Fibroblast of pulmonary artery (primary cell): Measurements from ENCODE around the gene VWF.
A peak's percentile ranks its signal among the peaks of the same experiment; 100 is the strongest.

Experiments
- DNase-seq: peaks from one replicate; pipeline ENCODE4 v3.0.0-alpha.2; 2010; ENCODE audit warnings: low read depth
- H3K4me3 ChIP-seq: replicated peaks from 2 replicates; pipeline ENCODE4 v1.5.1; 2011; ENCODE audit warnings: low read depth, mild to moderate bottlenecking, control low read depth, low read length, moderate library complexity
- CTCF ChIP-seq: IDR thresholded peaks from 2 replicates; pipeline ENCODE4 v1.5.1; 2011; ENCODE audit warnings: mild to moderate bottlenecking, control low read depth, low read length, inconsistent platforms; ENCODE audit errors: missing control alignments

VWF gene

GRCh38 chr12:5997260-5997659 is 127.2 kb downstream of the VWF start:
- no peak for TF ChIP-seq CTCF
- H3K4me3 ChIP-seq, result no peak overlapping the region
- DNase-seq, result no peak

- DNase-seq, result no peak
- TF ChIP-seq CTCF, result no peak
- no peak overlapping the region for H3K4me3 ChIP-seq
Measured at GRCh38 chr12:5996459-5996858, 128.0 kb downstream of the VWF start.

GRCh38 chr12:5989621-5990020 is 134.8 kb downstream of the VWF start:
- H3K4me3 ChIP-seq, result no peak overlapping the region
- no peak for DNase-seq
- TF ChIP-seq CTCF, result no peak

GRCh38 chr12:5988659-5989116 is 135.8 kb downstream of the VWF start:
- H3K4me3 ChIP-seq, result no peak overlapping the region
- DNase-seq, result peak; percentile 82
- TF ChIP-seq CTCF, result peak; percentile 96

GRCh38 chr12:5988088-5988487 is 136.4 kb downstream of the VWF start:
- no peak overlapping the region for H3K4me3 ChIP-seq
- TF ChIP-seq CTCF, result no peak
- DNase-seq, result no peak

- H3K4me3 ChIP-seq, result no peak overlapping the region
- DNase-seq, result no peak
- TF ChIP-seq CTCF, result no peak
Measured at GRCh38 chr12:5987573-5987972, 136.9 kb downstream of the VWF start.

- H3K4me3 ChIP-seq, result no peak overlapping the region
- DNase-seq, result no peak
- no peak for TF ChIP-seq CTCF
Measured at GRCh38 chr12:5985471-5985870, 139.0 kb downstream of the VWF start.
